ENCODE measurements around the gene IGF2BP2. TPM values are rescaled to one million over a fixed set of nuclear protein-coding genes. Genes with fewer than 3 reads are reported as not detected.

The IGF2BP2 gene
- total and polyA plus RNA-seq, 2 of the 4 experiments (the other 2 are of a cell fraction), result 23.4 to 88.2 TPM

GRCh38 chr3:185856652-185857051 is 31.8 kb upstream of the IGF2BP2 start:
- TF ChIP-seq FOS (IDR thresholded peaks at IDR 0.05; ENCODE audit: low read depth, low read length) (no peak), ELK1 (IDR thresholded peaks at IDR 0.05; ENCODE audit: borderline replicate concordance, low read depth, low read length) (no peak), BHLHE40 (IDR thresholded peaks at IDR 0.05; ENCODE audit: low read depth, low read length) (no peak), RCOR1 (IDR thresholded peaks at IDR 0.05; ENCODE audit: insufficient replicate concordance, low read length) (no peak), RFX5 (IDR thresholded peaks at IDR 0.05; ENCODE audit: low read depth, low read length) (no peak), SMC3 (IDR thresholded peaks at IDR 0.05; ENCODE audit: low read depth, low read length) (no peak), POLR2A (IDR thresholded peaks at IDR 0.05; ENCODE audit: low read depth, low read length) (no peak), USF2 (IDR thresholded peaks at IDR 0.05; ENCODE audit: low read depth, low read length) (no peak), RAD21 (IDR thresholded peaks at IDR 0.05; ENCODE audit: low read length) (no peak), MAZ (IDR thresholded peaks at IDR 0.05; ENCODE audit: borderline replicate concordance, low read depth, low read length) (no peak), MAFK (IDR thresholded peaks at IDR 0.05; ENCODE audit: low read depth, low read length) (no peak)
- dilution Hi-C loops (cut with HindIII; ENCODE audit: low sequenced_read_pairs, unreplicated experiment), result no loop called here
- Histone ChIP-seq H3K4me1 (ENCODE audit: control insufficient read depth, insufficient read depth, low read length) (no peaks in the 10 kb centered on the region), H3K27me3 (ENCODE audit: control insufficient read depth, insufficient read depth, low read length) (no peaks in the 10 kb centered on the region; the same call in 1 of the 2 replicates), H3K9me3 (ENCODE audit: control insufficient read depth, insufficient read depth, low read length) (no peaks in the 10 kb centered on the region), H2BK20ac (ENCODE audit: low read depth, low read length) (no peak overlapping the region), H2BK120ac (ENCODE audit: low read depth, low read length) (no peak overlapping the region), H3K9ac (ENCODE audit: low read depth, low read length) (no peak overlapping the region), H3K56ac (ENCODE audit: extremely low read depth, insufficient read depth, low read length) (no peak overlapping the region), H4K5ac (ENCODE audit: low read depth, low read length) (no peak overlapping the region), H2AK9ac (replicated peaks; ENCODE audit: low read depth, low read length, poor library complexity) (no peak overlapping the region), H2BK5ac (ENCODE audit: low read depth, low read length, poor library complexity, severe bottlenecking) (no peak overlapping the region), H3K18ac (ENCODE audit: low read depth, low read length) (no peak overlapping the region), H3K36me3 (ENCODE audit: control insufficient read depth, insufficient read depth, low read length) (no peaks in the 10 kb centered on the region), H3K23ac (ENCODE audit: low read depth, low read length) (no peak overlapping the region), H4K20me1 (ENCODE audit: insufficient read depth, low read length) (no peaks in the 10 kb centered on the region), H4K91ac (ENCODE audit: insufficient read depth, low read depth, low read length) (no peak overlapping the region), H3K9me1 (ENCODE audit: insufficient read depth, low read length) (no peaks in the 10 kb centered on the region), H3K27ac (ENCODE audit: insufficient read depth, low read length) (no peak overlapping the region), H2BK15ac (ENCODE audit: low read depth, low read length) (no peak overlapping the region), H2AK5ac (ENCODE audit: low read depth, low read length) (no peak overlapping the region), H3K4me3 (ENCODE audit: insufficient read depth, low read depth, low read length) (no peak overlapping the region), H3K4ac (ENCODE audit: low read depth, low read length) (no peak overlapping the region), H3K14ac (replicated peaks; ENCODE audit: low read depth, low read length) (no peak overlapping the region), H3K79me1 (ENCODE audit: low read depth in 1 of 2, low read length in 2 of 2) (no peaks in the 10 kb centered on the region), H2AFZ (replicated peaks; ENCODE audit: low read length, poor library complexity) (no peak overlapping the region), H3K4me2 (ENCODE audit: low read depth, low read length) (no peak overlapping the region), H4K8ac (ENCODE audit: low read depth in 2 of 2, low read length in 2 of 2) (no peak overlapping the region)
- CTCF ChIA-PET, result interaction anchor here (1.0 kb wide), 1 partner anchor 196 kb away, joined by 3 read pairs; no protein-coding TSS in a partner anchor
- DNase-seq (no peak), ATAC-seq (ENCODE audit: low read depth) (no peak)
- intact Hi-C loops (cut with micrococcal nuclease), result no loop called here
- POLR2A ChIA-PET (ENCODE audit: unreplicated experiment), result interaction anchor here (0.5 kb wide), 1 partner anchor 62 kb away, joined by 3 read pairs; no protein-coding TSS in a partner anchor
- in situ Hi-C loops (cut with MboI; ENCODE audit: low sequenced_read_pairs), result no loop called here
- BruUV-seq (replicated peaks), result no TSS peak
